B cell (primary cell): Measurements from ENCODE around the gene TMEM108. TPM values are rescaled to one million over a fixed set of nuclear protein-coding genes. Genes with fewer than 3 reads are reported as not detected.

Source experiments
- ATAC-seq: fragments of 200-7000 bp; cut with Tn5 transposase; one replicate; pipeline ENCODE4 v1.10.0; 2021; ENCODE audit warnings: low read depth, mild to moderate bottlenecking, moderate number of reproducible peaks, moderate library complexity
- CTCF ChIA-PET: fragments of 350-600 bp; sonication (Branson Sonifier 250); formaldehyde crosslinking; loops from one replicate; lab custom pipeline; 2021; ENCODE audit warnings: antibody characterized with exemption, inconsistent platforms; lab: Charles Lee
- POLR2A ChIA-PET: fragments of 350-600 bp; sonication (Branson Sonifier 250); formaldehyde crosslinking; loops from one replicate; lab custom pipeline; 2021; ENCODE audit warnings: antibody characterized with exemption; lab: Charles Lee
- DNase-seq: peaks from one replicate; pipeline ENCODE4 v3.0.0; 2013
- H2AFZ ChIP-seq: 2 replicates; pipeline ENCODE4 v1.6.1; 2012; ENCODE audit warnings: mild to moderate bottlenecking, low read depth, low read length; ENCODE audit not compliant: insufficient read depth, poor library complexity, severe bottlenecking
- H3K27ac ChIP-seq, 2 donors: 1 replicate in 1 of 2; 2 replicates in 1 of 2; pipeline ENCODE4 v1.5.1; 2012 to 2013; ENCODE audit warnings: low read length in 2 of 2, mild to moderate bottlenecking in 2 of 2, moderate library complexity in 1 of 2
- H3K27me3 ChIP-seq, 4 experiments: fragments of 200-600 bp in 1 of 4; sonication (generic) in 1 of 4; replicated peaks in 1 of 4; 1 replicate in 2 of 4; 2 replicates in 2 of 4; pipeline versions ENCODE4 v1.6.1 to v1.7.0; 2013 to 2016; ENCODE audit warnings: low read length in 3 of 4, mild to moderate bottlenecking in 2 of 4, mixed read lengths in 1 of 4, moderate library complexity in 1 of 4; ENCODE audit not compliant: insufficient read depth in 4 of 4, control insufficient read depth in 3 of 4; ENCODE audit errors: control extremely low read depth in 1 of 4
- H3K36me3 ChIP-seq, 2 experiments: replicated peaks in 1 of 2; 1 replicate in 1 of 2; 2 replicates in 1 of 2; pipeline versions ENCODE4 v1.6.1 to v1.7.1; 2013; ENCODE audit warnings: low read length in 1 of 2; ENCODE audit not compliant: insufficient read depth in 2 of 2, control insufficient read depth in 1 of 2; ENCODE audit errors: control extremely low read depth in 1 of 2, extremely low read depth in 1 of 2
- H3K4me1 ChIP-seq, 2 donors: fragments of 200-600 bp in 1 of 2; sonication (generic) in 1 of 2; 1 replicate in 1 of 2; 2 replicates in 1 of 2; pipeline versions ENCODE4 v1.5.1 to v1.6.1; 2013 to 2017; ENCODE audit warnings: low read length in 2 of 2; ENCODE audit not compliant: control insufficient read depth in 2 of 2, insufficient read depth in 2 of 2
- H3K4me2 ChIP-seq: replicated peaks from 2 replicates; pipeline ENCODE3; 2012; ENCODE audit warnings: mild to moderate bottlenecking, low read depth, low read length; ENCODE audit not compliant: poor library complexity, severe bottlenecking
- H3K4me3 ChIP-seq, 5 experiments: fragments of 200-600 bp in 1 of 5; sonication (generic) in 1 of 5; 1 replicate in 3 of 5; 2 replicates in 2 of 5; pipeline versions ENCODE4 v1.5.1 to v1.7.0; 2011 to 2016; ENCODE audit warnings: low read length in 4 of 5, mild to moderate bottlenecking in 4 of 5, low read depth in 2 of 5, control low read depth in 1 of 5, moderate library complexity in 1 of 5; ENCODE audit not compliant: insufficient read depth in 1 of 5; ENCODE audit errors: control extremely low read depth in 1 of 5, extremely low read depth in 1 of 5
- H3K79me2 ChIP-seq: fragments of 200-600 bp; sonication (generic); one replicate; pipeline ENCODE4 v1.6.0; 2016; ENCODE audit warnings: low read length; ENCODE audit not compliant: control insufficient read depth, insufficient read depth
- H3K9ac ChIP-seq: fragments of 200-600 bp; sonication (generic); 2 replicates; pipeline ENCODE4 v1.6.1; 2017; ENCODE audit warnings: mild to moderate bottlenecking, low read length, moderate library complexity
- H3K9me3 ChIP-seq, 3 donors: one replicate each; pipeline versions ENCODE4 v1.6.1 to v1.7.1; 2013; ENCODE audit warnings: low read length in 2 of 3; ENCODE audit not compliant: control insufficient read depth in 2 of 3, insufficient read depth in 1 of 3; ENCODE audit errors: control extremely low read depth in 1 of 3
- H4K20me1 ChIP-seq: 2 replicates; pipeline ENCODE4 v1.6.0; 2012; ENCODE audit warnings: mild to moderate bottlenecking, low read length; ENCODE audit not compliant: insufficient read depth, control insufficient read depth, poor library complexity, severe bottlenecking
- H3K27ac Mint-ChIP-seq: one replicate; pipeline ENCODE4 v1.8.0; 2021; ENCODE audit warnings: mixed read lengths
- H3K27me3 Mint-ChIP-seq: one replicate; pipeline ENCODE4 v1.8.0; 2021; ENCODE audit warnings: mixed read lengths
- H3K4me1 Mint-ChIP-seq: one replicate; pipeline ENCODE4 v1.8.0; 2021; ENCODE audit warnings: mixed read lengths
- H3K4me3 Mint-ChIP-seq: one replicate; pipeline ENCODE4 v1.8.0; 2021; ENCODE audit warnings: mixed read lengths
- H3K9me3 Mint-ChIP-seq: one replicate; pipeline ENCODE4 v1.8.0; 2022; ENCODE audit warnings: mixed read lengths; ENCODE audit not compliant: insufficient read depth
- CTCF ChIP-seq: fragments of 200-600 bp; IDR thresholded peaks from one replicate; pipeline ENCODE4 v1.8.0; 2022; ENCODE audit warnings: antibody characterized with exemption, mild to moderate bottlenecking
- EZH2 ChIP-seq: IDR thresholded peaks from 2 replicates; pipeline ENCODE4 v1.6.1; 2012; ENCODE audit warnings: borderline replicate concordance, low read depth, mild to moderate bottlenecking, moderate library complexity, low read length; ENCODE audit not compliant: insufficient read depth, poor library complexity, severe bottlenecking
- WGBS: methylation state at CpG from one replicate; pipeline ENCODE4 v1.1.5; 2013; ENCODE audit warnings: missing lambda C conversion rate; ENCODE audit not compliant: insufficient coverage; 5-methylcytosine and 5-hydroxymethylcytosine counted together
- intact Hi-C: fragments of 100-400 bp; cut with micrococcal nuclease; formaldehyde crosslinking; loops from one replicate; pipeline ENCODE4 v1.10.0; 2022
- polyA plus RNA-seq: library from polyadenylated mRNA; depleted of rRNA; stranded (reverse); fragments of >200 nt; gene quantifications from 2 replicates; pipeline ENCODE4 v1.2.3, GENCODE V29; 2012
- total RNA-seq, 2 donors: library from RNA; stranded (reverse); fragments of 120-200 nt in 1 of 2; gene quantifications; 1 replicate in 1 of 2; 2 replicates in 1 of 2; pipeline versions ENCODE4 v1.2.3 to v1.2.4, GENCODE V29; 2013 to 2022

TMEM108 gene
- total and polyA plus RNA-seq, 2 donors (not counting 1 experiment from before 2014, with no cell fraction given) = not detected

GRCh38 chr3:133189893-133190292, 151.7 kb downstream of the TMEM108 start:
- H3K27me3 Mint-ChIP-seq = peaks cover 15% of the 10 kb centered on the region
- intact Hi-C loops = no loop called here
- H3K27ac Mint-ChIP-seq = no peak overlapping the region
- POLR2A ChIA-PET = no interaction called here
- WGBS = no CpG with 5 or more reads among the region's 1 CpG
- no peaks in the 10 kb centered on the region for H3K9me3 ChIP-seq
- no peaks in the 10 kb centered on the region for H3K4me1 Mint-ChIP-seq
- DNase-seq (no peak), ATAC-seq (no peak)
- H3K9ac ChIP-seq = no peak overlapping the region
- no peak overlapping the region for H3K4me2 ChIP-seq
- no peaks in the 10 kb centered on the region for H3K79me2 ChIP-seq
- no peaks in the 10 kb centered on the region for H3K36me3 ChIP-seq
- H2AFZ ChIP-seq = no peak overlapping the region
- H3K27ac ChIP-seq = no peak overlapping the region
- CTCF ChIA-PET = no interaction called here
- no peak overlapping the region for H3K4me3 ChIP-seq
- TF ChIP-seq EZH2 (no peak), CTCF (no peak)
- H3K27me3 ChIP-seq = peaks cover 0 to 3% (median 1%) of the 10 kb centered on the region in 4 experiments
- no peaks in the 10 kb centered on the region for H4K20me1 ChIP-seq
- H3K4me3 Mint-ChIP-seq = no peak overlapping the region
- H3K9me3 Mint-ChIP-seq = no peaks in the 10 kb centered on the region
- no peaks in the 10 kb centered on the region for H3K4me1 ChIP-seq

- TF ChIP-seq CTCF (no peak), EZH2 (no peak)
- ChIA-PET POLR2A (no interaction called here), CTCF (no interaction called here)
- Mint-ChIP-seq H3K27me3 (peaks cover 17% of the 10 kb centered on the region), H3K9me3 (no peaks in the 10 kb centered on the region), H3K4me3 (no peak overlapping the region), H3K27ac (no peak overlapping the region), H3K4me1 (no peaks in the 10 kb centered on the region)
- no peaks in the 10 kb centered on the region for H3K36me3 ChIP-seq
- H2AFZ ChIP-seq = no peak overlapping the region
- H4K20me1 ChIP-seq = no peaks in the 10 kb centered on the region
- whole genome bisulfite sequencing = 81% methylated on average over 2 of the region's 2 CpGs
- no peak overlapping the region for H3K4me2 ChIP-seq
- intact Hi-C loops = no loop called here
- ATAC-seq (no peak), DNase-seq (no peak)
- peaks cover 0 to 3% (median 1%) of the 10 kb centered on the region in 4 experiments for H3K27me3 ChIP-seq
- no peaks in the 10 kb centered on the region for H3K79me2 ChIP-seq
- no peak overlapping the region for H3K4me3 ChIP-seq
- no peak overlapping the region for H3K27ac ChIP-seq
- H3K9ac ChIP-seq = no peak overlapping the region
- no peaks in the 10 kb centered on the region for H3K9me3 ChIP-seq
- H3K4me1 ChIP-seq = no peaks in the 10 kb centered on the region
Observed at GRCh38 chr3:133191818-133192217, 153.6 kb downstream of the TMEM108 start.
